Gastrocnemius medialis (tissue), 4 donors: ENCODE results near the gene PIP5K1C.

Experiments used
- POLR2A ChIP-seq, 2 donors: fragments of 450-650 bp; IDR thresholded peaks; one replicate each; pipeline ENCODE4 v1.6.1; 2017; ENCODE audit warnings: antibody characterized with exemption in 2 of 2, mild to moderate bottlenecking in 2 of 2, moderate library complexity in 2 of 2
- TF ChIP-seq, protein P1 (sequence below), 5 experiments: fragments of 450-650 bp in 3 of 5; fragments of 200-600 bp in 2 of 5; sonication (generic) in 2 of 5; IDR thresholded peaks in 4 of 5; conservative IDR thresholded peaks in 1 of 5; 1 replicate in 4 of 5; 2 replicates in 1 of 5; pipeline ENCODE4 v1.5.1; 2016 to 2019; ENCODE audit warnings: antibody characterized with exemption in 5 of 5, mild to moderate bottlenecking in 3 of 5, moderate library complexity in 3 of 5

DNA sequence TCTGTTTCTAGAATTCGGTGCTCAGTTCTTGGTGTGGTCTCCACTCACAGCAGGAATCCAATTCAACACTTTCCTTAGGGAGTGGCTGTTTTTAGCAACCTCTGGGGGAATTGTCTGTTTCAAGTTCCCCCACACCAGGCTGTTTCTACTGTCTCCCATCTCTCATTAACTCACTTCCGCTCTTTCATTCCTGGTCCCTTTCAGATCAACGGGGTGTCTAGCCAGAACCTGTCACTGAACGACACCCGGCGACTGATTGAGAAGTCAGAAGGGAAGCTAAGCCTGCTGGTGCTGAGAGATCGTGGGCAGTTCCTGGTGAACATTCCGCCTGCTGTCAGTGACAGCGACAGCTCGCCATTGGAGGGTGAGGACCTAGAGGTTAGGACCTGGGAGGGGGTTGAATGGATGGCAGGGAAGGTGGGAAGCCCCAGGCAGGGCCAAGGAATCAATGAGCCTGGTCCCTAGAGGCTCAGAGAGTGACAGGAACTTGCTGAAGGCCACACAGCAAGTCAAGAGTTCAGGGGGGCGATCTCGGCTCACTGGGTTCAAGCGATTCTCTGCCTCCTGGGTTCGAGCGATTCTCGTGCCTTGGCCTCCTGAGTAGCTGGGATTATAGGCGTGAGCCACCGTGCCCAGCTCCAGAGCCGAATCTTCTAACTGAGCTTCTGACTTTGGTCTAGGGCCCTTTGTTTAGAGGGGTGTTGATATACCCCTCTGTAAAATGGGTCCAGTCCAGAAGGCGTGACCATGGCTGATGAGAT is 33.5 kb upstream of the PIP5K1C start:
- no peak for TF ChIP-seq POLR2A (IDR thresholded peaks at IDR 0.05)
- TF ChIP-seq, protein P1, sequence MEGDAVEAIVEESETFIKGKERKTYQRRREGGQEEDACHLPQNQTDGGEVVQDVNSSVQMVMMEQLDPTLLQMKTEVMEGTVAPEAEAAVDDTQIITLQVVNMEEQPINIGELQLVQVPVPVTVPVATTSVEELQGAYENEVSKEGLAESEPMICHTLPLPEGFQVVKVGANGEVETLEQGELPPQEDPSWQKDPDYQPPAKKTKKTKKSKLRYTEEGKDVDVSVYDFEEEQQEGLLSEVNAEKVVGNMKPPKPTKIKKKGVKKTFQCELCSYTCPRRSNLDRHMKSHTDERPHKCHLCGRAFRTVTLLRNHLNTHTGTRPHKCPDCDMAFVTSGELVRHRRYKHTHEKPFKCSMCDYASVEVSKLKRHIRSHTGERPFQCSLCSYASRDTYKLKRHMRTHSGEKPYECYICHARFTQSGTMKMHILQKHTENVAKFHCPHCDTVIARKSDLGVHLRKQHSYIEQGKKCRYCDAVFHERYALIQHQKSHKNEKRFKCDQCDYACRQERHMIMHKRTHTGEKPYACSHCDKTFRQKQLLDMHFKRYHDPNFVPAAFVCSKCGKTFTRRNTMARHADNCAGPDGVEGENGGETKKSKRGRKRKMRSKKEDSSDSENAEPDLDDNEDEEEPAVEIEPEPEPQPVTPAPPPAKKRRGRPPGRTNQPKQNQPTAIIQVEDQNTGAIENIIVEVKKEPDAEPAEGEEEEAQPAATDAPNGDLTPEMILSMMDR (IDR thresholded peaks at IDR 0.05 in 4 of 5, conservative IDR thresholded peaks at IDR 0.05 in 1 of 5): no peak
